Measurements from ENCODE around the gene DNAH7. TPM values are rescaled to one million over a fixed set of nuclear protein-coding genes. Genes with fewer than 3 reads are reported as not detected.

DNAH7 gene
- total RNA-seq, 1 donor from 2014 or later: 2.5 TPM

- DNase-seq (ENCODE audit: low spot score): no peak
- intact Hi-C loops (cut with DNase I): no loop called here
- ATAC-seq: no peak
Measured at GRCh38 chr2:195768431-195768830, 300.2 kb downstream of the DNAH7 start.

GRCh38 chr2:195766691-195767090 is 301.9 kb downstream of the DNAH7 start:
- DNase-seq (ENCODE audit: low spot score) (no peak), ATAC-seq (no peak)
- intact Hi-C loops (cut with DNase I): no loop called here

GRCh38 chr2:195763866-195764265 is 304.8 kb downstream of the DNAH7 start:
- no peak for ATAC-seq
- DNase-seq (ENCODE audit: low spot score): no peak
- intact Hi-C loops (cut with DNase I): no loop called here

- intact Hi-C loops (cut with DNase I): no loop called here
- DNase-seq (ENCODE audit: low spot score) (no peak), ATAC-seq (no peak)
Measured at GRCh38 chr2:195759877-195760276, 308.8 kb downstream of the DNAH7 start.

- no peak for ATAC-seq
- no peak for DNase-seq (ENCODE audit: low spot score)
- intact Hi-C loops (cut with DNase I): no loop called here
Measured at GRCh38 chr2:195758846-195759245, 309.8 kb downstream of the DNAH7 start.

GRCh38 chr2:195756218-195756942 is 312.3 kb downstream of the DNAH7 start:
- no peak for ATAC-seq
- intact Hi-C loops (cut with DNase I): no loop called here
- DNase-seq (ENCODE audit: low spot score): no peak

GRCh38 chr2:195741191-195741590 is 327.4 kb downstream of the DNAH7 start:
- ATAC-seq (no peak), DNase-seq (ENCODE audit: low spot score) (no peak)
- intact Hi-C loops (cut with DNase I): no loop called here

- intact Hi-C loops (cut with DNase I): no loop called here
- DNase-seq (ENCODE audit: low spot score) (no peak), ATAC-seq (no peak)
Measured at GRCh38 chr2:195737511-195738325, 330.9 kb downstream of the DNAH7 start.

GRCh38 chr2:195735347-195735746 is 333.3 kb downstream of the DNAH7 start:
- DNase-seq (ENCODE audit: low spot score) (no peak), ATAC-seq (no peak)
- intact Hi-C loops (cut with DNase I): no loop called here

- ATAC-seq: no peak
- no peak for DNase-seq (ENCODE audit: low spot score)
Measured at GRCh38 chr2:195734931-195735330, 333.7 kb downstream of the DNAH7 start.

GRCh38 chr2:195734395-195734794 is 334.2 kb downstream of the DNAH7 start:
- intact Hi-C loops (cut with DNase I): no loop called here
- DNase-seq (ENCODE audit: low spot score): no peak
- ATAC-seq: no peak

More at GRCh38 chr2:195734931-195735330, 333.7 kb downstream of the DNAH7 start:
- intact Hi-C loops (cut with DNase I): no loop called here

GRCh38 chr2:195733831-195734230 is 334.8 kb downstream of the DNAH7 start:
- DNase-seq (ENCODE audit: low spot score) (no peak), ATAC-seq (no peak)
- intact Hi-C loops (cut with DNase I): no loop called here

- intact Hi-C loops (cut with DNase I): no loop called here
- DNase-seq (ENCODE audit: low spot score) (no peak), ATAC-seq (no peak)
Measured at GRCh38 chr2:195732574-195732973, 336.1 kb downstream of the DNAH7 start.

- intact Hi-C loops (cut with DNase I): no loop called here
- no peak for DNase-seq (ENCODE audit: low spot score)
- no peak for ATAC-seq
Measured at GRCh38 chr2:195730912-195731311, 337.7 kb downstream of the DNAH7 start.

- ATAC-seq (no peak), DNase-seq (ENCODE audit: low spot score) (no peak)
- intact Hi-C loops (cut with DNase I): no loop called here
Measured at GRCh38 chr2:195727106-195727505, 341.5 kb downstream of the DNAH7 start.

- ATAC-seq (no peak), DNase-seq (ENCODE audit: low spot score) (no peak)
- intact Hi-C loops (cut with DNase I): no loop called here
Measured at GRCh38 chr2:195722075-195722474, 346.6 kb downstream of the DNAH7 start.

GRCh38 chr2:195721042-195721441 is 347.6 kb downstream of the DNAH7 start:
- DNase-seq (ENCODE audit: low spot score) (no peak), ATAC-seq (no peak)
- intact Hi-C loops (cut with DNase I): no loop called here

- intact Hi-C loops (cut with DNase I): no loop called here
- DNase-seq (ENCODE audit: low spot score): no peak
- ATAC-seq: no peak
Measured at GRCh38 chr2:195716466-195716865, 352.2 kb downstream of the DNAH7 start.

- ATAC-seq: no peak
- intact Hi-C loops (cut with DNase I): no loop called here
Measured at GRCh38 chr2:195711478-195711877, 357.2 kb downstream of the DNAH7 start.

More at GRCh38 chr2:195711478-195711877, 357.2 kb downstream of the DNAH7 start:
- DNase-seq (ENCODE audit: low spot score): no peak

Data from sciatic nerve (tissue), 2 donors.